ENCODE measurements around the gene OSBPL10.

DNA sequence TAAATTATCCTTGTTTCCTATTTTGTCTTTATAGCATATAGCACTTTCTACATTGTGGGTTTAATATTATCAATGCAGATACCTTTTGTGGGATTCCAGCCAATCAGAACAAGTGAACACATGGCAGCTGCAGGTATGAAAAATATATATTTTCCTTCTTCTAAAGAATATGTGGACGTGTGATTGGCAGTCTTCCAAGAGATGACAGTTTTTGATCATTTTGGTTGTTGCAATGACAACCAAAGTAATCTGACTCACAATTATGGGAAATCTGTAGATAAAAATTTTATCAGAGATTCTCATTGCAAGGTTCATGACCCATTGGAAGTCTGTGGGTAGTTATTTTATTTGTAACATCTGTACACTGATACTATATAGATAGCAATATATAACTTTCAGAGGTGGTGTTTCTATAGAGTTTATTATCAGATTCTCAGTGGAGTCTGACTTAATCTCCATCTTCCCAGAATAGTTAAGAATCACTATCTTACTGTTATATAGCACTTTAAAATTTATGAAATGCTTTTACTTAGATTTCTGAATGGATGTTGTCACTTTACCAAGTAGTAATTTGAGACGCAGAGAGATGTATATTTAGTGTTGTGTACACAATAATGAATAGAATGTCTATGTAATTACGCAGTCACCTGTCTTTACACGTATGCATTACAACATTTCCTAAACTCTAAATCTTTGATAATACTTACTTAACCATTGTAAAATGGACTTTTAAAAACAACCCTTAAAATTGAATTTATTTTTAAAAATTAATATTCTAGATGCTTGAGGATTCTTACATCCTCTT lies 365.8 kb downstream of the OSBPL10 start:
- TF ChIP-seq, protein P1, sequence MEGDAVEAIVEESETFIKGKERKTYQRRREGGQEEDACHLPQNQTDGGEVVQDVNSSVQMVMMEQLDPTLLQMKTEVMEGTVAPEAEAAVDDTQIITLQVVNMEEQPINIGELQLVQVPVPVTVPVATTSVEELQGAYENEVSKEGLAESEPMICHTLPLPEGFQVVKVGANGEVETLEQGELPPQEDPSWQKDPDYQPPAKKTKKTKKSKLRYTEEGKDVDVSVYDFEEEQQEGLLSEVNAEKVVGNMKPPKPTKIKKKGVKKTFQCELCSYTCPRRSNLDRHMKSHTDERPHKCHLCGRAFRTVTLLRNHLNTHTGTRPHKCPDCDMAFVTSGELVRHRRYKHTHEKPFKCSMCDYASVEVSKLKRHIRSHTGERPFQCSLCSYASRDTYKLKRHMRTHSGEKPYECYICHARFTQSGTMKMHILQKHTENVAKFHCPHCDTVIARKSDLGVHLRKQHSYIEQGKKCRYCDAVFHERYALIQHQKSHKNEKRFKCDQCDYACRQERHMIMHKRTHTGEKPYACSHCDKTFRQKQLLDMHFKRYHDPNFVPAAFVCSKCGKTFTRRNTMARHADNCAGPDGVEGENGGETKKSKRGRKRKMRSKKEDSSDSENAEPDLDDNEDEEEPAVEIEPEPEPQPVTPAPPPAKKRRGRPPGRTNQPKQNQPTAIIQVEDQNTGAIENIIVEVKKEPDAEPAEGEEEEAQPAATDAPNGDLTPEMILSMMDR (conservative IDR thresholded peaks at IDR 0.05; ENCODE audit: low read length) = no peak
- TF ChIP-seq EZH2phosphoT487 (IDR thresholded peaks at IDR 0.05; ENCODE audit: borderline replicate concordance) = no peak

All from Loucy (cell line).